GM10847 (cell line): ENCODE data around the gene ZCCHC7.

Experiments used
- POLR2A ChIP-seq: IDR thresholded peaks from 2 replicates; pipeline ENCODE4 v1.6.1; 2011; ENCODE audit not compliant: insufficient read length; ENCODE audit errors: extremely low read depth

Gene ZCCHC7

DNA sequence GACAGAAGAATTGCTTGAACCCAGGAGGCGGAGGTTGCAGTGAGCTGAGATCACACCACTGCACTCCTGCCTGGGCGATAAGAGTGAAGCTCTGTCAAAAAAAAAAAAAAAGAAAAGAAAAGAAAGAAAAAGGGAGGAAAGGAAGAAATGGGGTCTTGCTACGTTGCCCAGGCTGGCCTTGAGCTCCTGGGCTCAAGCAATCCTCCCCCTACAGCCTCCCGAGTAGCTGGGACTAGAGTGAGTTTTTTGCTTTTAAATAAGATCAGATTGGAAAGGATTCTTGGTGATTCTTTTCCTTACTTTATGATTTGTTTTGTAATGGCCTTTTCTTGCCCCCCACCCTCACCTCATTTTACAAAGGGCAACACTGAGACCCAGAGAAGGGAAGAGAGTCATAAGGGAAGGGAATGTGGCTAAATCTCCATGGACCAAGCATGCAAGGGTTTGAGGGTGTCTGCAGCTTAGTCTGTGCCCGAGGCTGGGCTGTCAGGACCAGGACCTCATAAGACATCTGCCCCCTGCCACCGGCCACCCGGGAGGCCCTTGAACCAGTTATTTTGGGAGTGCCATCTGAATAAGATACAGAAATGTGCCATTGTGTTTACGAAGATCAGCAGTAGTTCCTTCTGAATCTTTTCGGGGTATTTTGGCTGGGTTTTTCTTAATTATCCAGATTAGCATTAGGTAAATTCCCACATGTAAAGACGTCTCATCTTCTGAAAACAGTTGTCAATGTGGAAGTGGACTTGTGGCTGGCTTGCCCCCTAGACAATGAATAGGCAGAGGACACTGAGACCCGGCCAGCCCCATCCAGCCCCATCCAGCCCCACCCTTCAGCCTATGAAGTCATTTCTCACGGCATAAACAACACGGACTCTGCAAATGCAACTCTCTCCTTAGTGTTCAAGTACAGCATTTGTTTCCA is 257.6 kb downstream of the ZCCHC7 start:
- TF ChIP-seq POLR2A: no peak

DNA sequence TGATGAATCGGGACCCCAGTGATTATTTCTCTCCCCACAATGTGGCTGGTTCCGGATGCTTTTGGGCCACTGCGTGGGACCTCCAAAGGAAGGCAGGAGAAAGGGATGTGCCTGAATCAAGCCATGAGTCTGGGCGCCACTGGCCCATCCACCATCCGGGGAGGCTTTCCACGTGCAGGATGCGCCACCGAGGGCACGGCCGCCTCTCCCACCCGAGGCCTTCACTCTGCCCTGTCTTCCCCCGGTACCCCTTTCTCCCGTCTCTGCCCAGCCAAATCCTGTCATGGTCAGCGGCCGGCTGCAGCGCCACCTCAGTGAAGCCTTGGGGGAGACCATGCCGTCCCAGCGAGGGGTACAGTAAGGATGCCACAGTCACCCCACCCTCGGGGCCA is 258.2 kb downstream of the ZCCHC7 start:
- TF ChIP-seq POLR2A: no peak

DNA sequence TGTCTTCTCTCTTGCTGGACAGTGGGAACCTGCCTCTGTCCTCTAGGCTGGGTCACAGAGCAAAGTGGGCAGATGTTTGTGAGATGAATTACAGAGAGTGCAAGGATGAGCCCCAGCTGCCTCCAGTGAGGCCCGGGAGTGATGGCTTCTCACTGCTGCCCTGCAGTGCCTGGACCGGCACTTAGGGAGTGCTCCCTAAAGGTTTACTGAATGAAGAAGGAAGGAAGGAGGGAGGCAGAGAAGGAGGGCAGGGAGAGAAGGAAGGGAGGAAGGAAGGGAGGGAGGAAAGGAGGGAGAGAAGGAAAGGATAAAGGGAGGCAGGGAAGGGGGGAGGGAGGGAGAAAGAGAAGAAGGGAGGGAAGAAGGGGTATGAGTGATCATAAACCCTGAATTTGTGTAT is 259.5 kb downstream of the ZCCHC7 start:
- no peak for TF ChIP-seq POLR2A

DNA sequence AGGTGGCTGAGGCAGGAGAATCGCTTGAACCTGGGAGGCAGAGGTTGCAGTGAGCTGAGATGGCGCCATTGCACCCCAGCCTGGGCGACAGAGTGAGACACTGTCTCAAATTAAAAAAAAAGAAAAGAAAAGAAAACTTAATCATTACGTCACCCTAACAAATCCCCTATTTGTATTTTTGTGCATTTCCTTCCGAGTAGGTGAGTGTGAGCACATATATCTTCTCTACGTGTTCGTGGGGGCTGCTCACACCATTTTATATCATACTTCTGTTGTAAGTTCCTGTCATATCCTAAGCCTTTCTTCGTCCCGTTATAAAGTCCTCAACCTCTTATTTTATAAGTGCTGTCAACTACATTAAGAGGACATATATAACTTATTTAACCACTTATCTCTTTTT is 260.2 kb downstream of the ZCCHC7 start:
- TF ChIP-seq POLR2A: no peak

DNA sequence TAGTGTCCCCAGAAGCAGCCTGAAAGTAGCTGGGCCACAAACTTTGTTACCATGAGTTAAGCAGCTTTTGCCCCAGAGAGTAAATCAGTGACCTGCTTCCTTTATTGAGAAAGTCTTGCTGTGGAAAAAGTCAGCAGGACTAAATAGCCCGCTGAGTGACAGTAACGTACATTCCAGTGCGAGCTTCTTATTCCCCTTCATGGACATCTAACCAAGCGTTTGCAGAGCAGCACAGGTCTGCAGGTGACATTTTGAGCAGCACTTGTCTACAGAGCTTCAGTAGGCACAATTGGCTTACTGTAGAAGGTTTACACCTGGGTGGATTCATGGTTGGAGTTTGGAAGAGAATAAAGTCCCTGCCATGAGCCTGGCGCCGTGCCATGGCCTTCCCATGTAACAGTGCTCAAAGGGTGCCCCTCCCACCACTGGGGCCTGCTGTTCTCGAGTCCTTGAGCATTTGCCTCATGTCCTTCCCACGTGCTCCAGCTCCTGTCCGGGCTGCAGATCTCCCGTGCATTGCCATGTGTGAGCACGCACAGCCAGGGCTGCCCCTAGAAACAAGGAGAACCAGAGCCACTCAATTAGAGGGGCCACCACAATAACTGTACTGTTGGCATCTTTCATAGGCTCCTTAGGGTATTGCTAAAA is 260.8 kb downstream of the ZCCHC7 start:
- no peak for TF ChIP-seq POLR2A

DNA sequence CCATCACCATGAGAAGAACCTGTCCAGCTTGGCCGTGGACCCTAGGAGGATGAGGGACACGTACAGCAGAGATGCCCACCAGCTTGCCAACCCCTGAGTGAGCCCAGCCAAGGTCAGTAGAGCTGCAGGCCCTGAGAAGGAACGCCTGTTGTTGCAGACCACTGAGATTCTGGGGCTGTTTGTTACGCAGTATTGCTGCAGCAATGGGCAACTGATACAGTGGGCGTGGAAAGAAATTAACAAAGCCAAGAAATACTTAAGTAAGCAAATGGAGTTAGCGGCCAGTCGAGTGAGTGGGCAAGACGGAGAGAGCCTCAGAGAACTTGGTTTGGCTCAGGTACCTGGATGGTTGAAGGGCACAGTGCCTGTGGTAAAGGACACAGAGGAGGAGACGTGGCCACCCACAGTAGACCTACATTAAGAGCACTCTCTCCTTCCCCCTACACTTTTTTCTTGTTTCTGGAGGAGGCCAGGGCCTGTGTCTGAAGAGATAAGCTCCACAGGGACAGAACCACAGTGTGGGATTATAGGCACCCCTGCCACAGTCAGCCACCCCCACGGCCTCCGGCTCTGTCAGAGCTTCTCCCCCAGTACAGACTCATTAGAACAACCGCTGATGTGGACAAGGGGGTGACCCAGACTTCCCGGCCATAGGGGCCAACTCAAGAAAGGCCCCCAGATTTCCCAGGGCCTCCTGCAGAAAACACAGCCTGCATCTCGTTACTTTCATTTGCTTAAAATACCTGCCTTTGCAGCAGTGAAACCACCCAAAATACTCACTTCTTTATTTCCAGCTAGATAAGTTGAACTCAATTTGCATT is 262.0 kb downstream of the ZCCHC7 start:
- no peak for TF ChIP-seq POLR2A

DNA sequence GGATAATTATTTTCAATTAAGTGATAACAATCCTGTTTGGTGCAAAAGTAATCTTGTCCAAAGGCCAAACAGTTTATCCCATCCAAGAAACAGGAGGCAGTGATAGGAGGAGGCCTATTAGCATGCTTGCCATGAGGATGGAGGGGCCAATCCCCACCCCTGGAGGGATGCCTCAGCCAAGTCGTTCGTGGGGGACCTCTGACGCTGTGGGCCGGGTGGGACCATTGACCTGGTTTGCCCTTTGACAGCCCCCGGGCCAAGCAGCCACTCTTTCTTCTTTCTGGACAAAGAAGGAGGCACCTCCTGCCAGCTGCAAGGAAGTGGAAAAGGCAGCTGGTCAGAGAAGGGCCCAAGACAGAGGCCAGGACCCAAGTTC is 262.6 kb downstream of the ZCCHC7 start:
- no peak for TF ChIP-seq POLR2A

DNA sequence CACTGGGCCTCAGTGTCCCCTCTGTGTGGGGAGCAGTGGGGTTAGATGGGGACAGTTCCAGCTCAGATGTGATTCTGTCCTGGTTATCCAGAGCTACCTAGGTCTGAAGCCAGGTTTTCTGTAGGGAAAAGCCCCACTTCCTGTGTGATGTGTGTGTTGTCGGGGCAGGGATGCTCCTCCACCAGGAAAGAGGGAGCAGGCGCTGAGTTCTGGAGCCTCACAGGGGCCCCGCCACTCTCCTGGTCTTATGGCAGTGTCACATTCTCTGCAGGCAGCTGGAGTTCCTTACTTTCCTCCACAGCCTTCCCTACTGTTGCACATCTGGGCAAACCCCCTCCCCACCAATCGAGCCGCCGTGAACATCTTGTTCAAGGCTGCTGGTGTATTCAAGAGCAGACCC is 263.0 kb downstream of the ZCCHC7 start:
- no peak for TF ChIP-seq POLR2A

DNA sequence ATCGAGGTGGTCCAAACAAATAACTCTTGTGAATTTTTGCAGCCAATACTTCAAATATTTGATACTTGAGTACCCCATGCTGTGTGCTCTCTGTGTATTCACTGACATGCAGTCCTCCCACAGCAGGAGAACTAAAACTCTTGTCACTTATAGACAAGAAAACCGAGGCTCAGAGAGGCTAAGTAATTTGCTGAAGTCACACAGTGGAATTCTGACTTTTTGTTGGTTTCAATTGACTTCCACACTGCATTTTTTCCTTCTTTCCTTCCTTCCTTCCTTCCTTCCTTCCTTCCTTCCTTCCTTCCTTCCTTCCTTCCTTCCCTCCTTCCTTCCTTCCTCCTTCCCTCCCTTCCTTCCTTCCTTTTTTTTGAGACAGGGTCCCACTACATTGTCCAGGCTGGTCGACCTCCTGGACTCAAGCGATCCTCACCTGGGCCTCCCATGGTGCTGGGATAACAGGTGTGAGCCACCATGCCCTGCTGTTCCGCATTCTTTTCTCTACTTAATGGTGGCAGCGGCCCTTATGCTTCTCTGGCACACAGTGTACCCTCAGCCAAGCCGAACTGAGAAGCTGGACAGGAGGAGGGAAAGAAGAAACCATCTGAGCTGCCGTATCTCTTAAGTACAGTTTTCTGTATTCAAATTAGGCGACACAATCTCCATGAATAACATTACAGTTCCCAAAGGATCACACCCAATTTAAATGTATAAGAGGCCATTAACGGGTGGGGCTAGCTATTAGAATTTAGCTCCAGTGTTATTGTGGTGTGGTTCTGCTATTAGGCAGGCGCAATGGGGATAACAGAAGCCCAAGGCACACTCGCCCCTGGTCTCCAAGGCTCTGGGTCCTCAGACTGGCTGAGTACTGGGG is 263.7 kb downstream of the ZCCHC7 start:
- no peak for TF ChIP-seq POLR2A

DNA sequence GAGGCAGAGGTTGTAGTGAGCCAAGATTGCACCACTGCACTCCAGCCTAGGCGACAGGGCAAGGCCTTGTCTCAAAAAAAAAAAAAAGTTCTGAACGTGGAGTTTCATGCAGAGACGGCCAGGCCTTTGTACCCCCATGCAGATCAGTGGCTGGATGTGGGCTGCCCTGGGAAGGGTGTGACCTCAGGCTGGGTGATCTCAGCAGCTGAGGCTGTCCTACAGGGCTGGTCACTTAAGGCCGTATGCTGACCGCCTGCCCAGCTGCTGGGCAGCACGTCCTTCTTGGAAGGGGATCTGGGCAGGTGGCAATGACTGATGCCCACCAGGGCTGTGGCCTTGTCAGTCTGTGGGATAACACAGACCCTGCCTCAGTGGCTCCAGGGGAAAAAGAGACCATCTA is 264.9 kb downstream of the ZCCHC7 start:
- TF ChIP-seq POLR2A: no peak

DNA sequence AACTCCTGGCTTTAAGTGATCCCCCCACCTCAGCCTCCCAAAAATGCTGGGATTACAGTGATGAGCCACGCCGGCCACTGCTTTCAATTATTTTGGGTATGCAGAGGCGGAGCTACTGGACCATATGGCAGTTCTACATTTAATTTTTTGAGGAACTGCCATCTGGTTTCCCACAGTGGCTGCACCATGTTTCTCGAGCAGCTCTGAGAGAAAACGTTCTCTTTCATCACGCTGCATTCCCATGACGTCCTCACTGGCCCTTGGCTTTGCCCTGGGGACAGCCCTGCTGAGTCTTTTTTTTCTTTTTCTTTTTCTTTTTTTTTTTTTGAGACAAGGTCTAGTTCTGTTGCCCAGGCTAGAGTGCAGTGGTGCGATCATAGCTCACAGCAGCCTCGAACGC is 266.6 kb downstream of the ZCCHC7 start:
- no peak for TF ChIP-seq POLR2A

DNA sequence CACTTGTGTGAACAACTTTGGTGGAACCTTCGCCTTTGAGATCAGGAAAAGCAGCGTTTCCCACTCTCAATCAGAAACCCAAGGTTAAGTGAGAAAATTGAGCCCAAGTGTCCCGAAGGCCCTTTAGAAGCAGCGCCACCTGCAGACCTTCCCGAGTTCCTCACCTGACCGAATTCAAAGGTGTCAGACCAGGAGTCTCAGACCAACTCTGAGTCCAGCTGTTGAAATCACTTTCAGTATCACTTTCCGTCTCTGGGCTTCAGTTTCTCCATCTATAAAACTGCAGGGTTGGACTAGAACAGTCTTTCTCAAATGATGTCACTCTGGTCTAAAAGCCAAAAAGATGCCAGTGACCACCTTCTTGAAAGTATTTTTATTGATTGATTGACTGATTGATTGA is 270.4 kb downstream of the ZCCHC7 start:
- no peak for TF ChIP-seq POLR2A

DNA sequence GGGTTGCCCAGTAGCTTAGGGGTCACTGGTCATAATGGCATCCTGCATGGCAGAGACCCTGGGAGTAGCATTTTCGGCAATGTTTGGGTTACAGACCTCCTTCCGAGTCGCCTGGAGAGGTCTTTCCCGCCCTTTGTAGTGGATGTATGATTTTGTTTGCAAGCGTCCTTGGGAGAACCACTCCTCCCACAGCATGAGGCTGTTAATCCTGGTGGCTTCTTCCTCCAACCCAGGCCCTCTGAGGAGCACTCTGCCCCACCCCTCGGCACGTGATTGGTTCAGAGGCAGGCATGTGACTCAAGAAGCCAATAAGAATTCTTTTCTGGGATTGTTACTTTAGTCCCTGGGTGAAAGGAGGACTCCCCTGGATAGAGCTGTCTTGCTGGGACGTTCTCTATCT is 271.9 kb downstream of the ZCCHC7 start:
- TF ChIP-seq POLR2A: no peak

DNA sequence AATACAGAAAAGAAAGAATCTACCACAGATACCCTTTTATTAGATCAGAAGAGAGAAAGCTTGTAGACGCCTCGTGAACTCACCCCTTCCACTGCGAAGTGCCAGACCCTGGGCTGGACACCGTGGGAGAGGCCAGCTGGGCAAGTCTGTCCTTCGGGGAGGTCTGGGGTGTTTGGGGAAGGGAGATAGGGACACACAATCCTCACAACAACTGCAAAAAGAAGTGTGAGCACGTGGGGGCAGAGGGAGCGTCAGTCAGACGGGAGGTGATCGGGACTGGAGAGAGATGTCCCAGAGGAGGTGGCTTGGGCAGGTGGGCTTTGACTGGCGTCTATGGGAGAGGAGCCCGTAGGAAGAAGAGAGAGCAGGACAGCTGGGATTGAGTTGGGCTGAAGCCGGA is 274.9 kb downstream of the ZCCHC7 start:
- TF ChIP-seq POLR2A: no peak

DNA sequence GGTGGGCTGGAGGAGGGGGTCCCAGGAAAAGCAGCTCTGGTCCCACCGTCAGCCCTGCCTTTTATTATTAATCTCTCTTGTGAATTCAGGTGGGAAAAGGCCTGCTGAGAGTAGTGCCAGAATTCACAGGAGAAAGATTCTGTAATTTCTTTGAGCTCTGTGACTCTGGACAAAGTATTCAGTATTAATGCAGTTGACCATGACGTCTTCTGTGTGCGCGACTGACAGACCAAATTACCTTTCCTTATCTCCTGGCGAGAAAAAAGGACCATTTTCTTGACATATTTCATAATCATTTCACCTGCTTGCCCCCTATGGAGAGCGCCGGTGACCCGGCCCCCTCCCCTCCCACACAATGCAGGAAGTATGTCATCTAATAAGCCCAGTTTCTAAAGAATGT is 275.3 kb downstream of the ZCCHC7 start:
- no peak for TF ChIP-seq POLR2A

DNA sequence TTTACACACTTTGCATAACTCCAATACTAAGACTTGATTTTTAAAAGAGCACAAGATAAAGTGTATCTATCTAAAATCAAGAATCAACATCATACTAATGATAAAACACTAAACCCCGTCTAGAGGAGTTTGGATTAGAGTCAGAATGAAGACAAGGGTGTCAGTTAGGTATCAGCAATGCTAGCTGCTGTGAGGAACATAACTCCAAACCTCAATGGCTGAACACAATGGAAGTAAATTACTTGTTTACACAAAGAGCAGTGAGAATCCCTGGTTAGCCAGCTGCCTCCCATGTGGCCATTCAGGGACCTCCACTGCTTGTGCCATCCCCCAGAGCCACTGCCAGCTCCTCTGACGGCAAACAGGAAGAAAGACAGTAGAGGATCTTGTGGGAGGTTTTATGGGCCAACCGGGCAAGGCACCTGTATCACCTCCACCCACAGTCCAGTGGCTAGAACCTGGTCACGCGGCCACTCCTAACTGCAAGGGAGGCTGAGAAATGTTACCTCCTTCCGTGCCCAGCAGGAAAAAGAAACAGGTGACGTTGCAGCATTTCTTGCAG is 278.2 kb downstream of the ZCCHC7 start:
- no peak for TF ChIP-seq POLR2A
